HL-60 (cell line): ENCODE results near the gene GALNT12.

Experiments
- CTCF ChIP-seq: IDR thresholded peaks from one replicate; pipeline ENCODE4 v1.5.1; 2011; ENCODE audit warnings: low read length, control low read depth, inconsistent platforms; ENCODE audit not compliant: insufficient read depth
- GABPA ChIP-seq: IDR thresholded peaks from 2 replicates; pipeline ENCODE4 v1.6.1; 2012; ENCODE audit warnings: low read depth
- POLR2AphosphoS5 ChIP-seq: IDR thresholded peaks from 2 replicates; pipeline ENCODE4 v1.6.1; 2012; ENCODE audit warnings: low read depth
- SPI1 ChIP-seq: IDR thresholded peaks from 2 replicates; pipeline ENCODE4 v1.6.1; 2012; ENCODE audit warnings: low read depth, mild to moderate bottlenecking, borderline replicate concordance
- TF ChIP-seq, protein P1 (sequence below): IDR thresholded peaks from 2 replicates; pipeline ENCODE4 v1.6.1; 2012; ENCODE audit warnings: low read depth; ENCODE audit not compliant: insufficient replicate concordance

- TF ChIP-seq CTCF (no peak), POLR2AphosphoS5 (no peak), SPI1 (no peak), GABPA (no peak)
- TF ChIP-seq, protein P1, sequence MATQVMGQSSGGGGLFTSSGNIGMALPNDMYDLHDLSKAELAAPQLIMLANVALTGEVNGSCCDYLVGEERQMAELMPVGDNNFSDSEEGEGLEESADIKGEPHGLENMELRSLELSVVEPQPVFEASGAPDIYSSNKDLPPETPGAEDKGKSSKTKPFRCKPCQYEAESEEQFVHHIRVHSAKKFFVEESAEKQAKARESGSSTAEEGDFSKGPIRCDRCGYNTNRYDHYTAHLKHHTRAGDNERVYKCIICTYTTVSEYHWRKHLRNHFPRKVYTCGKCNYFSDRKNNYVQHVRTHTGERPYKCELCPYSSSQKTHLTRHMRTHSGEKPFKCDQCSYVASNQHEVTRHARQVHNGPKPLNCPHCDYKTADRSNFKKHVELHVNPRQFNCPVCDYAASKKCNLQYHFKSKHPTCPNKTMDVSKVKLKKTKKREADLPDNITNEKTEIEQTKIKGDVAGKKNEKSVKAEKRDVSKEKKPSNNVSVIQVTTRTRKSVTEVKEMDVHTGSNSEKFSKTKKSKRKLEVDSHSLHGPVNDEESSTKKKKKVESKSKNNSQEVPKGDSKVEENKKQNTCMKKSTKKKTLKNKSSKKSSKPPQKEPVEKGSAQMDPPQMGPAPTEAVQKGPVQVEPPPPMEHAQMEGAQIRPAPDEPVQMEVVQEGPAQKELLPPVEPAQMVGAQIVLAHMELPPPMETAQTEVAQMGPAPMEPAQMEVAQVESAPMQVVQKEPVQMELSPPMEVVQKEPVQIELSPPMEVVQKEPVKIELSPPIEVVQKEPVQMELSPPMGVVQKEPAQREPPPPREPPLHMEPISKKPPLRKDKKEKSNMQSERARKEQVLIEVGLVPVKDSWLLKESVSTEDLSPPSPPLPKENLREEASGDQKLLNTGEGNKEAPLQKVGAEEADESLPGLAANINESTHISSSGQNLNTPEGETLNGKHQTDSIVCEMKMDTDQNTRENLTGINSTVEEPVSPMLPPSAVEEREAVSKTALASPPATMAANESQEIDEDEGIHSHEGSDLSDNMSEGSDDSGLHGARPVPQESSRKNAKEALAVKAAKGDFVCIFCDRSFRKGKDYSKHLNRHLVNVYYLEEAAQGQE = no peak
Measured at GRCh38 chr9:98869078-98869745, 61.7 kb downstream of the GALNT12 start.
